H1 (cell line): ENCODE data around the gene UGT1A8. TPM values are rescaled to one million over a fixed set of nuclear protein-coding genes. Genes with fewer than 3 reads are reported as not detected.

Experiments used
- CTCF ChIA-PET: fragments of 300-600 bp; sonication (Branson Sonifier 250); formaldehyde crosslinking; loops from one replicate; lab custom pipeline; 2021; ENCODE audit not compliant: partially characterized antibody; lab: Charles Lee
- POLR2A ChIA-PET: fragments of 300-600 bp; sonication (Branson Sonifier 250); formaldehyde crosslinking; loops from one replicate; lab custom pipeline; 2021; ENCODE audit warnings: inconsistent platforms; ENCODE audit not compliant: partially characterized antibody; lab: Charles Lee
- DNase-seq, 2 experiments: peaks; one replicate each; pipeline versions ENCODE4 v3.0.0 to v3.0.0-alpha.2; 2010 to 2022; ENCODE audit warnings: low spot score in 2 of 2, low read depth in 1 of 2, mixed read lengths in 1 of 2
- FAIRE-seq: peaks from 2 replicates; lab custom pipeline; 2011; peaks lifted over from hg19 to GRCh38; lab: Jason Lieb, UNC
- H2AFZ ChIP-seq: 2 replicates; pipeline ENCODE4 v1.8.1; 2012; ENCODE audit warnings: low read length, inconsistent platforms
- H2AK5ac ChIP-seq: 2 replicates; pipeline ENCODE4 v1.6.1; 2013; ENCODE audit warnings: low read depth, low read length
- H2BK120ac ChIP-seq: replicated peaks from 2 replicates; pipeline ENCODE3; 2013; ENCODE audit warnings: low read depth, low read length, inconsistent platforms
- H2BK12ac ChIP-seq: 2 replicates; pipeline ENCODE4 v1.6.1; 2013; ENCODE audit warnings: low read depth, low read length
- H2BK15ac ChIP-seq: 2 replicates; pipeline ENCODE4 v1.6.1; 2013; ENCODE audit warnings: low read length
- H2BK20ac ChIP-seq: 2 replicates; pipeline ENCODE4 v1.6.1; 2013; ENCODE audit warnings: low read length
- H2BK5ac ChIP-seq: 2 replicates; pipeline ENCODE4 v1.6.1; 2013; ENCODE audit warnings: low read depth, low read length
- H3K14ac ChIP-seq: 2 replicates; pipeline ENCODE4 v1.6.1; 2013; ENCODE audit warnings: inconsistent platforms; ENCODE audit not compliant: insufficient read length
- H3K18ac ChIP-seq: 2 replicates; pipeline ENCODE4 v1.6.1; 2013; ENCODE audit warnings: low read length; ENCODE audit errors: extremely low read depth
- H3K23ac ChIP-seq: 2 replicates; pipeline ENCODE4 v1.6.1; 2013; ENCODE audit warnings: inconsistent platforms; ENCODE audit not compliant: insufficient read length
- H3K23me2 ChIP-seq: 2 replicates; pipeline ENCODE4 v1.6.1; 2013; ENCODE audit warnings: low read depth, low read length
- H3K27ac ChIP-seq: 2 replicates; pipeline ENCODE4 v1.6.1; 2011; ENCODE audit warnings: low read depth, low read length, inconsistent platforms
- H3K27me3 ChIP-seq, 4 experiments: replicated peaks in 1 of 4; 1 replicate in 1 of 4; 2 replicates in 3 of 4; pipeline versions ENCODE4 v1.6.1 to v1.8.1; 2011 to 2013; ENCODE audit warnings: low read length in 3 of 4, mild to moderate bottlenecking in 3 of 4, inconsistent platforms in 2 of 4, mixed read lengths in 2 of 4, moderate library complexity in 1 of 4; ENCODE audit not compliant: control insufficient read depth in 3 of 4, insufficient read depth in 3 of 4; ENCODE audit errors: extremely low read depth in 1 of 4
- H3K36me3 ChIP-seq, 4 experiments: 2 replicates each; pipeline versions ENCODE4 v1.6.1 to v1.8.1; 2011 to 2013; ENCODE audit warnings: mild to moderate bottlenecking in 4 of 4, low read length in 3 of 4, moderate library complexity in 2 of 4, control low read depth in 1 of 4, inconsistent platforms in 1 of 4; ENCODE audit not compliant: insufficient read depth in 4 of 4, control insufficient read depth in 2 of 4
- H3K4ac ChIP-seq: replicated peaks from 2 replicates; pipeline ENCODE3; 2013; ENCODE audit warnings: low read length, low read depth, mixed read lengths, inconsistent platforms; ENCODE audit not compliant: insufficient read length
- H3K4me1 ChIP-seq, 4 experiments: replicated peaks in 1 of 4; 1 replicate in 1 of 4; 2 replicates in 3 of 4; pipeline versions ENCODE4 v1.6.1 to v1.8.1; 2011 to 2013; ENCODE audit warnings: low read length in 3 of 4, inconsistent platforms in 2 of 4, mixed read lengths in 1 of 4; ENCODE audit not compliant: insufficient read depth in 4 of 4, control insufficient read depth in 3 of 4
- H3K4me2 ChIP-seq, 2 experiments: 2 replicates each; pipeline versions ENCODE4 v1.6.1 to v1.8.1; 2011 to 2013; ENCODE audit warnings: low read depth in 2 of 2, low read length in 2 of 2, control low read depth in 1 of 2, inconsistent platforms in 1 of 2, mild to moderate bottlenecking in 1 of 2; ENCODE audit not compliant: insufficient read depth in 1 of 2
- H3K4me3 ChIP-seq, 4 experiments: fragments of 200-600, 300-600 bp in 1 of 4; sonication (generic), shearing (Covaris generic), sonication (Bioruptor Twin) in 1 of 4; 2 replicates each; pipeline versions ENCODE4 v1.5.1 to v1.8.1; 2011 to 2016; ENCODE audit warnings: low read length in 4 of 4, low read depth in 3 of 4, control low read depth in 2 of 4, inconsistent platforms in 2 of 4, mild to moderate bottlenecking in 2 of 4, mixed read lengths in 1 of 4, moderate library complexity in 1 of 4; ENCODE audit not compliant: insufficient read depth in 2 of 4; ENCODE audit errors: extremely low read depth in 1 of 4
- H3K56ac ChIP-seq: replicated peaks from 2 replicates; pipeline ENCODE3; 2013; ENCODE audit warnings: low read depth, mild to moderate bottlenecking, mixed read lengths, low read length, inconsistent platforms; ENCODE audit not compliant: insufficient read length
- H3K79me1 ChIP-seq: 2 replicates; pipeline ENCODE4 v1.6.1; 2013; ENCODE audit warnings: low read depth, low read length, control low read depth
- H3K79me2 ChIP-seq, 2 experiments: 2 replicates each; pipeline versions ENCODE4 v1.6.1 to v1.8.1; 2012 to 2013; ENCODE audit warnings: low read length in 2 of 2, mild to moderate bottlenecking in 2 of 2, inconsistent platforms in 1 of 2; ENCODE audit not compliant: insufficient read depth in 2 of 2, control insufficient read depth in 1 of 2
- H3K9ac ChIP-seq, 4 experiments: replicated peaks in 1 of 4; 1 replicate in 1 of 4; 2 replicates in 3 of 4; pipeline versions ENCODE4 v1.6.1 to v1.8.1; 2011 to 2013; ENCODE audit warnings: low read depth in 3 of 4, low read length in 3 of 4, control low read depth in 2 of 4, mild to moderate bottlenecking in 2 of 4, moderate library complexity in 2 of 4, inconsistent platforms in 1 of 4; ENCODE audit errors: extremely low read depth in 1 of 4
- H3K9me3 ChIP-seq, 2 experiments: 2 replicates each; pipeline versions ENCODE4 v1.6.1 to v1.8.1; 2012 to 2013; ENCODE audit warnings: mild to moderate bottlenecking in 2 of 2, moderate library complexity in 2 of 2, control low read depth in 1 of 2, inconsistent platforms in 1 of 2, low read depth in 1 of 2, low read length in 1 of 2, mixed read lengths in 1 of 2; ENCODE audit not compliant: insufficient read depth in 2 of 2
- H4K20me1 ChIP-seq, 2 experiments: replicated peaks in 1 of 2; 2 replicates each; pipeline versions ENCODE3 to v1.8.1; 2011 to 2013; ENCODE audit warnings: inconsistent platforms in 2 of 2, low read length in 2 of 2, mild to moderate bottlenecking in 1 of 2; ENCODE audit not compliant: insufficient read depth in 2 of 2, control insufficient read depth in 1 of 2
- H4K5ac ChIP-seq: 2 replicates; pipeline ENCODE4 v1.6.1; 2013; ENCODE audit warnings: low read length, low read depth, mixed read lengths, inconsistent platforms; ENCODE audit not compliant: insufficient read length
- H4K8ac ChIP-seq: 2 replicates; pipeline ENCODE4 v1.8.0; 2013; ENCODE audit warnings: mild to moderate bottlenecking, moderate library complexity, low read length, inconsistent platforms; ENCODE audit not compliant: insufficient read depth; ENCODE audit errors: extremely low read depth
- H4K91ac ChIP-seq: replicated peaks from 2 replicates; pipeline ENCODE3; 2013; ENCODE audit warnings: low read length, mixed read lengths, inconsistent platforms; ENCODE audit not compliant: insufficient read length
- FOSL1 ChIP-seq: IDR thresholded peaks from 2 replicates; pipeline ENCODE4 v1.6.1; 2011; ENCODE audit warnings: mild to moderate bottlenecking, low read depth, low read length, moderate library complexity; ENCODE audit not compliant: insufficient read depth
- GTF2F1 ChIP-seq: IDR thresholded peaks from 2 replicates; pipeline ENCODE4 v1.6.1; 2012; ENCODE audit warnings: low read depth, low read length, improper control_type of control experiment, borderline replicate concordance
- KDM5A ChIP-seq: fragments of 200-600 bp; IDR thresholded peaks from 2 replicates; pipeline ENCODE4 v1.7.1; 2012; ENCODE audit warnings: mild to moderate bottlenecking, low read length, inconsistent platforms, mixed read lengths
- MAFK ChIP-seq: IDR thresholded peaks from 2 replicates; pipeline ENCODE4 v1.6.1; 2012; ENCODE audit warnings: low read depth, mild to moderate bottlenecking, improper control_type of control experiment, low read length
- PHF8 ChIP-seq: fragments of 200-600 bp; sonication (generic); conservative IDR thresholded peaks from 2 replicates; pipeline ENCODE4 v1.7.1; 2012; ENCODE audit warnings: low read depth, mild to moderate bottlenecking, inconsistent platforms, low read length, moderate library complexity
- POU5F1 ChIP-seq: IDR thresholded peaks from 2 replicates; pipeline ENCODE4 v1.6.1; 2011; ENCODE audit warnings: low read depth, mild to moderate bottlenecking, low read length, moderate library complexity
- SIX5 ChIP-seq: IDR thresholded peaks from 2 replicates; pipeline ENCODE4 v1.6.1; 2011; ENCODE audit warnings: mild to moderate bottlenecking, low read depth, low read length
- WGBS, 2 experiments: shearing (Covaris generic) in 1 of 2; methylation state at CpG; one replicate each; pipeline versions ENCODE4 v1.1.6 to v1.1.7; 2013 to 2015; ENCODE audit warnings: low lambda C conversion rate in 2 of 2, mixed read lengths in 2 of 2, inconsistent platforms in 1 of 2, low coverage in 1 of 2, missing lambda C conversion rate in 1 of 2; ENCODE audit not compliant: insufficient replicate concordance in 2 of 2, insufficient coverage in 1 of 2, insufficient read length in 1 of 2; ENCODE audit errors: extremely low coverage in 1 of 2, missing lambda C conversion rate in 1 of 2; 5-methylcytosine and 5-hydroxymethylcytosine counted together
- polyA plus RNA-seq, 7 experiments: library from polyadenylated mRNA; depleted of rRNA in 3 of 7; stranded (reverse) in 5 of 7; unstranded in 2 of 7; fragments of >200 nt in 5 of 7; fragments of 200-250 nt in 2 of 7; gene quantifications; 1 replicate in 5 of 7; 2 replicates in 1 of 7; 4 replicates in 1 of 7; pipeline versions ENCODE4 v1.2.1 to v1.2.3, GENCODE V29; 2011 to 2013; ENCODE audit warnings: missing spikeins in 2 of 7, mixed read lengths in 2 of 7
- total RNA-seq: library from RNA; stranded (reverse); fragmentation: NEBNext Ultra II Directional; extraction: Animal tissue kit (Norgen Biotek cat#: 25700); gene quantifications from 2 replicates; pipeline ENCODE4 v1.2.1, GENCODE V29; 2021
- TF ChIP-seq, protein P1 (sequence below): IDR thresholded peaks from 2 replicates; pipeline ENCODE4 v1.6.1; 2012; ENCODE audit warnings: inconsistent platforms

Gene UGT1A8
- total and polyA plus RNA-seq, 2 of the 8 experiments (the other 6 are each of a cell fraction or from before 2014, with no cell fraction given), result not detected

DNA sequence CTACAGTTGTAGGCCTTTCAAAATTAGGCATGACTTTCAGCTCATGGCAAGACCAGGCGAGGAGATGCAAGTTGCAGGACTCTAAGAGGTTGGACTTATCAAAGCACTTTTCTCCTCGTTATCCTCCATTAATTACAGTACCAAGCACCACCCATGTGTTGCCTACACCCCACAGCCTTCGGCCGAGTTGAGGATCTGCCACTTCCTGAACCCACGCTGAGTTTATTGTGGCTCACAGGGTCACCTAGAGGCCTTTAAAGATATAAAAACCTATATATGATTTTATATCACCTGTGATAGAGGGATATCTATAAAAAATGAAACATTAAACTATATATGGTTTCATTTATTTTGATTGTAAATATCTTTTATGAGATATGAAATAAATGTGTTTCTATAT lies 21.4 kb downstream of the UGT1A8 start:
- Histone ChIP-seq H3K27ac (no peak overlapping the region), H3K36me3 (no peaks in the 10 kb centered on the region), H3K23ac (no peak overlapping the region), H4K20me1 (no peaks in the 10 kb centered on the region), H2BK120ac (no peak overlapping the region), H2BK5ac (no peak overlapping the region), H3K4me3 (no peak overlapping the region), H3K56ac (no peak overlapping the region), H2BK20ac (no peak overlapping the region), H2BK15ac (no peak overlapping the region), H3K79me2 (no peaks in the 10 kb centered on the region), H3K4me1 (no peaks in the 10 kb centered on the region), H3K23me2 (no peaks in the 10 kb centered on the region), H3K4ac (no peak overlapping the region), H3K14ac (no peak overlapping the region), H4K5ac (no peak overlapping the region), H3K79me1 (no peaks in the 10 kb centered on the region), H3K27me3 (no peaks in the 10 kb centered on the region), H3K18ac (no peak overlapping the region), H3K9me3 (no peaks in the 10 kb centered on the region), H2BK12ac (no peak overlapping the region), H4K91ac (no peak overlapping the region), H3K4me2 (no peak overlapping the region), H3K9ac (no peak overlapping the region), H4K8ac (no peak overlapping the region), H2AFZ (no peak overlapping the region), H2AK5ac (no peak overlapping the region)
- no peak for DNase-seq
- ChIA-PET POLR2A (no interaction called here), CTCF (no interaction called here)
- FAIRE-seq, result no peak
- TF ChIP-seq POU5F1 (no peak), KDM5A (no peak), SIX5 (no peak), GTF2F1 (no peak), MAFK (no peak), PHF8 (no peak), FOSL1 (no peak)
- TF ChIP-seq, protein P1, sequence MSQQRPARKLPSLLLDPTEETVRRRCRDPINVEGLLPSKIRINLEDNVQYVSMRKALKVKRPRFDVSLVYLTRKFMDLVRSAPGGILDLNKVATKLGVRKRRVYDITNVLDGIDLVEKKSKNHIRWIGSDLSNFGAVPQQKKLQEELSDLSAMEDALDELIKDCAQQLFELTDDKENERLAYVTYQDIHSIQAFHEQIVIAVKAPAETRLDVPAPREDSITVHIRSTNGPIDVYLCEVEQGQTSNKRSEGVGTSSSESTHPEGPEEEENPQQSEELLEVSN, result no peak
- WGBS, 2 experiments, result 91% methylated on average over 5 of the region's 5 CpGs; no CpG with 5 or more reads in 1 of the 2 experiments
